Suprapubic skin (tissue), 4 donors: ENCODE data around the gene RC3H2.

ENCODE experiments used
- CTCF ChIP-seq, 2 donors: fragments of 200-600 bp in 1 of 2; fragments of 450-650 bp in 1 of 2; sonication (generic) in 1 of 2; IDR thresholded peaks; one replicate each; pipeline ENCODE4 v1.5.1; 2016 to 2019; ENCODE audit warnings: antibody characterized with exemption in 2 of 2, mild to moderate bottlenecking in 1 of 2, moderate library complexity in 1 of 2
- EP300 ChIP-seq: sonication (generic); formaldehyde crosslinking; IDR thresholded peaks from one replicate; pipeline ENCODE4 v1.6.1; 2017; ENCODE audit warnings: antibody characterized with exemption
- POLR2A ChIP-seq, 2 donors: fragments of 450-650 bp; IDR thresholded peaks; one replicate each; pipeline ENCODE4 v1.6.1; 2017; ENCODE audit warnings: antibody characterized with exemption in 2 of 2, mild to moderate bottlenecking in 2 of 2, moderate library complexity in 2 of 2
- POLR2AphosphoS5 ChIP-seq, 3 donors: sonication (generic); formaldehyde crosslinking; IDR thresholded peaks; one replicate each; pipeline ENCODE4 v1.6.1; 2017; ENCODE audit warnings: antibody characterized with exemption in 3 of 3

GRCh38 chr9:122820490-122820845, 84.7 kb downstream of the RC3H2 start:
- TF ChIP-seq CTCF (IDR thresholded peaks at IDR 0.05) (no peak), POLR2A (IDR thresholded peaks at IDR 0.05) (no peak), POLR2AphosphoS5 (IDR thresholded peaks at IDR 0.05) (no peak), EP300 (no peak)
